NCI-H774 (cell line): ENCODE data around the gene FANCG.

Experiments used
- DNase-seq: peaks from one replicate; lab custom pipeline; 2025; lab: John Stamatoyannopoulos, UW

The FANCG gene

DNA sequence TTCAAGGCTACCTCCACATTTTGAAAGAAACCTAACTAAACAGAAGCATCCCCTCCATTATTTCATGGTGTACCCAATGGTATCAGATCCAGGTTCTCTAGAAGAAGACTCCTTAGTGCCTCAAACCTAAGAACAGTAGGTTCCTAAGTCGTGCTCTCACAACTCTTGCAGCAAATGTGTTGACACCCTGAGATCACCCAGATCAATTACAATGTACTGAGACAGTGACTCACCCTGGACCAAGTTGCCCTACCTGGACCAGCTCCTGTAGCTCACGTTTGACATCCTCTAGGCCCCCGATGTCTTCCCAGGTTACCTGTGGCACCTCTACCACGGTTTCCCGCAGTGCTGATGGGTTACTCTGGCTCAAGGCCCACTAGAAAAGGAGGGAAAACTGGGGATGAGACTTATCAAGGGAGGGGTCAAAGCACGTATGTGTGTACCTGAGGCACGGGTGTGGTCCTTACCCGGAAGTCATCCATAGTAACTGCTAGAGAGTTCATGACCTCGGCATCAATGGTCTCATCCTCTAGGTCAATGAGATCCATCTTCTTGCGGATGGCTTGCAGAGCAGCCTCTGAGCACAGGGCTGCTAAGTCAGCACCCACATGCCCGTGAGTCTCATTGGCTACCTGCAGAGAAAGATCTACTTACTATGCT is 19.1 kb downstream of the FANCG start:
- DNase-seq, result no peak

DNA sequence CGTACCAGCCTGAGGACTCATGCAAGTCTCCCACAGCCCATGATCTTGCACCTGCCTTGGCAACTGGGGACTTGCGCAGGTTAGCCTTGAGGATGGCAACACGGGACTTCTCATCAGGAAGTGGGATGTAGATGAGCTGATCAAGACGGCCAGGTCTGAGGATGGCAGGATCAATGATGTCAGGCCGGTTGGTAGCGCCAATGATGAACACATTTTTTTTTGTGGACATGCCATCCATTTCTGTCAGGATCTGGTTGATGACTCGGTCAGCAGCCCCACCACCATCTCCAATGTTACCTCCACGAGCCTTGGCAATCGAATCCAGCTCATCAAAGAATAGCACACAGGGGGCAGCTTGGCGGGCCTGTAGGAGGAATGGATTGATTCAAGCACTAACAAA is 20.3 kb downstream of the FANCG start:
- DNase-seq, result no peak

- DNase-seq, result no peak
These were observed 22.5 kb downstream of the FANCG start for GRCh38 chr9:35057271-35057620.

GRCh38 chr9:35056571-35057270 is 23.0 kb downstream of the FANCG start:
- DNase-seq, result no peak

DNA sequence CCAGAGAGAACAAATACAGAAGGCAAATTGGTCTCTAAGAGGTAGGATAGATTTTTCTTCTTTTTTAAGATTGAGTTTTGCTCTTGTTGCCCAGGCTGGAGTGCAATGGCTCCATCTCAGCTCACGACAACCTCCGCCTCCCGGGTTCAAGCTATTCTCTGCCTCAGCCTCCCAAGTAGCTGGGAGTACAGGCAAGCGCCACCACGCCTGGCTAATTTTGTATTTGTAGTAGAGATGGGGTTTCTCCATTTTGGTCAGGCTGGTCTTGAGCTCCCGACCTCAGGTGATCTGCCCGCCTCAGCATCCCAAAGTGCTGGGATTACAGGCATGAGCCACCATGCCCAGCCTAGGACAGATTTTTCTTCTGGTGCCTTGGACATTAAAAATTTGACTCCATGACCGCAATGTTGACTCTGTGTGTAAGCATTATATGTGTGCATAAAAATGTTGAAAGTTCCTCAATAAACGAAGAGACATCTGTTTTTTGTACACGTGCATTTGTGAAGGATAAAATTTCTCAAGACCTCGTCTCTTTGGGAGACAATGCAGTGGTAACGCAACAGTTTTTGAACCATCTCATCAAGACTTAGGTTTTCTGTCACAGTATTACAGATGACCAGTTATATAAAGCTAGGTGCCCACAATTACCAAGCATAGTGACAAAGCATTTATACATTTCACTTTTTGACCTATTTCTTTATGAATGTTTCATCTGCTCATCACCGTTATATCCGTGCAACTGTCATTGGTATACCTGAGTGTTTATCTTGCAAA is 24.7 kb downstream of the FANCG start:
- DNase-seq, result no peak

- no peak for DNase-seq
These were observed 25.4 kb downstream of the FANCG start for GRCh38 chr9:35054185-35054835.

- no peak for DNase-seq
These were observed 28.4 kb downstream of the FANCG start for GRCh38 chr9:35051069-35051967.

GRCh38 chr9:35048511-35048910 is 31.2 kb downstream of the FANCG start:
- DNase-seq, result no peak

GRCh38 chr9:35044071-35044470 is 35.7 kb downstream of the FANCG start:
- no peak for DNase-seq

- DNase-seq, result no peak
These were observed 36.7 kb downstream of the FANCG start for GRCh38 chr9:35042891-35043545.

DNA sequence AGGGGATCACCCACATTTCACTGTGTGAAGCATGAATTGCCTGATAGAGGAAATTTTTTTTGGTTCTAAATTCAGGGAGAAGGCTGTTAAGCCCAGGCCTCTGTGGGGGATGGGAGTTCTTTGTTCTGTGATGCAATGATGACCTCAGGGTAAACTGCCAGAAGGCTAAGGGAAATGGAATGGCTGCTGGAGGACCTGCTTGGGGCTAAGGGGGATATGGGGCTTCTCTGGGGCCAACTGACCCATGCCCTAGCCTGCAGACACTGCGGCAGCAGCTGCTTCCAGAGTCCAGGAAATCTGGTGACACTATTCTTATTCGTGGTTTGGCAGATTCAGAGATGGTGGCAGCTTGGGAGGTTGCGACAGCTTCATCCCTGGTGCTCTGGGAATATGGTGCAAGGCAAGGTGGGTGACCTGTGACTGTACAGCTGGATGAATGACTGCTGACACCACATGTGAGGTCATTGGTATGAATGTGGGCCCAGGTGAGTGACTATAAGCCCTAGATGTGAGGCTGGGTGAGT is 37.6 kb downstream of the FANCG start:
- no peak for DNase-seq

DNA sequence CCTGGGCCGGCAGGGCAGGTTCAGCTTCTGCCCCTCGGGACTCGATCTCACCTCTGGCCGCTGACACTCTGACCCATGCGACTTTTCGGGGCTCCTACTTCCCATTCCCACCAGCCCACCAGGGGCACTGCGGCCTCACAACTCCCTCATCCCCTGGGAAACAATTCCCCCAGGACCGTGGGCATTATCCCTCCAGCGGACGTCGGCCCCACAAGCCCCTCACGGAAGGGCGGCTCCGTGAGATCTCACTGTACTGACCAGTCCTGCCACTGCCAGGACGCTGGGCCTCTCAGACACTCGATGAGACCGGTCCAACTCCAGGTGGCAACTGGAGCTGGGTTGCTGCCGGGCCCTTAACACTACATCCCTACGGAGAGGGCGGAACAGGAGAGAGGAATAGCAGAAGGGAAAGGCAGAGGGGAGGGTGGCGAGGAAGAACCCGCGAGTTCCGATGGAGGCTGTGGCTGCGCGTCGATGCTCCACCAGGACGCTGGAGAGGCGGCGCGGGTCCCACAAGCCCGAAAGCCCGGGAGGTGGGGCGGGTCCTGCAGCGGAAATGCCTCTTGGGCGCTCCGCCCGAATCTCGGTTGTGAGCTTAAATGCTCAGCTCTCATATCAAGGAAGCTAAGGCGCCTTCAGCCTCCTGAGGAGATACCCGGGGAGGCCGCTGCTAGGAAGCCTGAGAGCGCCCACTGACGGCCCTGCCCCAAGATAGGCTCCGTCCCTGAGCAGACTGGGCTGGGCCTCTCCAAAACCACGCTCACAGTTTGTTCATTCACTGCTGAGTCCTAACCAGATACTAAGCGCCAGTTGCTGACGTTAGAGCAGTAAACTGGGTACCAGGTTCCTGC is 43.7 kb downstream of the FANCG start:
- no peak for DNase-seq

- DNase-seq, result no peak
These were observed 46.6 kb downstream of the FANCG start for GRCh38 chr9:35033101-35033500.

DNA sequence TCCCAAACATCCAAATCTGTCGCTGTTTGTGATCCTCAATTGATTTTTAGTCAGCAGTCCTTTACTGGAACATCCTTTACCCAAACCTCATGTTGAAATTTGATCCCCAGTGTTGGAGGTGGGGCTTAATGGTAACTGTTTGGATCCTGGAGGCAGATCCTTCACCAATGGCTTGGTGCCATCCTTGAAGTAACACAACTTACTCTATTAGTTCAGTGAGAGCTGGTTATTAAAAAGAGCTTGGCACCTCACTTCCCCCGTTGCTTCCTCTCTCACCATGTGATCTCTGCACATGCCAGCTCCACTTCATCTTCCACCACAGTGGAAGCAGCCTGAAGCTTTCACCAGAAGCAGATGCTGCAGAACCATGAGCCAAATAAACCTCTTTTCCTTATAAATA is 49.9 kb downstream of the FANCG start:
- no peak for DNase-seq

DNA sequence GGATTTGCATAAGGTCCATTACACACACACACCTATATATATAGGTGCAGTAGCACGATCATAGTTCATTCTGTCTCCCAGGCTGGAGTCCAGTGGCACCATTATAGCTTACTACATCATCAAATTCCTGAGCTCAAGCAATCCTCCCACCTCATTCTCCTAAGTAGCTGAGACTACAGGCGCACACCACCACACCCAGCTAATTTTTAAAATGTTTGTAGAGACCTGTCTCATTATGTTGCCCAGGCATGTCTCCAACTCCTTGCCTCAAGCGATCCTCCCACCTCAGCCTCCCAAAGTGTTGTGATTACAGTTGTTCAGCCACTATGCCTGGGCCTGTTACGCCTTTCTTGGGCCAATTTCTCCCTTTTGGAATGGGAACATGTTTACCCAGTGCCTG is 50.5 kb downstream of the FANCG start:
- no peak for DNase-seq

DNA sequence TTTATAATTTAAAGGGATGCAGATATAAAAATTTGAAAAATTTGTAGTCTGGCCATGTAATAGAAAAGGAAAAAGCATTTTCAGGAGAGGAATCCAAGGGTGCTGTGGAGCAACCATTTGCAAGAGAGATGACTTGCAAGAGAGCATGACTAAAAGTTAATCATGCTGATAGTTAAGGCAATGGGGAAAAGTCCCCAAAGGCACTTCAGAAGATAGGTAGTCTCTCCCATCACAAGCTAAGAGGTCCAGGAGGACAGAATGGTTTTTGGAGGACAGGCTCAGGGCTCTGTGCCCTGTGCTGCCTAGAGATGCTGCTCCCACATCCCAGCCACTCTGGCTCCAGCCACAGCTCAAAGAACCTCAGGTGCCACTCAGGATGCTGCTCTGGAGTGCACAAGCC is 51.4 kb downstream of the FANCG start:
- DNase-seq, result no peak

GRCh38 chr9:35027860-35028259 is 51.9 kb downstream of the FANCG start:
- DNase-seq, result no peak

DNA sequence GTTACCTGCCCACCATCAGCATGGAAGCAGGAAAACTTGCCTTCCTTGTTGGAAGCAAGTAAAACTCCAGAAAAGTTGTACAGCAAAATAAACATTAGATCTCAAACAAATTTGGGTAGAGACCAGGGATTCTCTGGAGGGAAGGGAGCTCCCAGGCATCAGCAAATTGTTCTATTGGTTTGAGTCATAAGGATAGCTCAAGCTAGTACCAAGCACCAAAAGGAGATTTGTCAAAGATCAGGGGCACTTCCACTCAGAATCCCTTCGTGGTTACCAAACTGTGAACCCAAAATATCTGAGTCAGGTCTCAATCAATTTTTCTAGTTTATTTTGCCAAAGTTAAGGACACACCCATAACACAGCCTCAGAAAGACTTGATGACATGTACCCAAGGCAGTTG is 52.4 kb downstream of the FANCG start:
- no peak for DNase-seq

- DNase-seq, result no peak
These were observed 53.1 kb downstream of the FANCG start for GRCh38 chr9:35026671-35027070.
